Measurements from ENCODE around the gene C1QTNF6.

- TF ChIP-seq POLR2A (IDR thresholded peaks at IDR 0.05; ENCODE audit: low read depth, low read length) (no peak), POLR2AphosphoS5 (IDR thresholded peaks at IDR 0.05; ENCODE audit: low read depth, low read length) (no peak), SPI1 (IDR thresholded peaks at IDR 0.05; ENCODE audit: low read depth, low read length) (no peak), TAF1 (IDR thresholded peaks at IDR 0.05; ENCODE audit: low read depth, low read length) (no peak)
Observed at GRCh38 chr22:37202001-37202555, 14.0 kb upstream of the C1QTNF6 start.
